AG09309 (cell line): ENCODE measurements around the gene TMEM88.

Experiments
- DNase-seq: peaks from one replicate; pipeline ENCODE4 v3.0.0-alpha.2; 2010; ENCODE audit warnings: low read depth
- H3K4me3 ChIP-seq: 2 replicates; pipeline ENCODE4 v1.5.1; 2011; ENCODE audit warnings: mild to moderate bottlenecking, low read depth, low read length, moderate library complexity; ENCODE audit not compliant: control insufficient read depth
- CTCF ChIP-seq: IDR thresholded peaks from 2 replicates; pipeline ENCODE4 v1.5.1; 2011; ENCODE audit warnings: mild to moderate bottlenecking, low read depth, low read length, inconsistent platforms; ENCODE audit not compliant: insufficient read depth, control insufficient read depth; ENCODE audit errors: missing control alignments

TMEM88 gene

GRCh38 chr17:7854078-7854777, 638 bp upstream of the TMEM88 start:
- TF ChIP-seq CTCF, result no peak
- no peak for DNase-seq
- H3K4me3 ChIP-seq, result no peak overlapping the region

- TF ChIP-seq CTCF, result no peak
- peak overlapping the region; percentile 83 for H3K4me3 ChIP-seq
- no peak for DNase-seq
Measured at GRCh38 chr17:7855660-7856010, 769 bp downstream of the TMEM88 start.

- peak overlapping the region; percentile 83 for H3K4me3 ChIP-seq
- DNase-seq, result no peak
- no peak for TF ChIP-seq CTCF
Measured at GRCh38 chr17:7856011-7856810, 1.3 kb downstream of the TMEM88 start.

- TF ChIP-seq CTCF, result peak; percentile 46
- peak within 1 kb of the TSS; percentile 83 for H3K4me3 ChIP-seq
- DNase-seq, result peak; percentile 99
Measured at GRCh38 chr17:7856811-7857712, 2.2 kb downstream of the TMEM88 start, which contains the start of gene NAA38. Gene NAA38 (minus strand): TSS chr17:7857559. CDS start chr17:7857463, 96 bp downstream.

GRCh38 chr17:7857713-7858521, 3.1 kb downstream of the TMEM88 start, which contains the start of gene CYB5D1:
Gene CYB5D1 (plus strand): TSS chr17:7858003. CDS start chr17:7858135, 132 bp downstream.
- peak; percentile 68 for DNase-seq
- peak within 1 kb of the TSS; percentile 83 for H3K4me3 ChIP-seq
- no peak for TF ChIP-seq CTCF

- TF ChIP-seq CTCF, result peak; percentile 59
- DNase-seq, result no peak
- peak overlapping the region; percentile 83 for H3K4me3 ChIP-seq
Measured at GRCh38 chr17:7858522-7858810, 3.6 kb downstream of the TMEM88 start.
